HEK293T (cell line): Measurements from ENCODE around the gene ISM2.

Experiments
- ELF4 ChIP-seq: fragments of 450-650 bp; IDR thresholded peaks from 2 replicates; pipeline ENCODE4 v1.6.1; 2017; ENCODE audit warnings: antibody characterized with exemption
- NFRKB ChIP-seq: fragments of 450-650 bp; IDR thresholded peaks from 2 replicates; pipeline ENCODE4 v1.6.1; 2016; ENCODE audit warnings: mild to moderate bottlenecking, moderate library complexity
- SUZ12 ChIP-seq: fragments of 450-650 bp; IDR thresholded peaks from 2 replicates; pipeline ENCODE4 v1.6.1; 2016; ENCODE audit warnings: mild to moderate bottlenecking

DNA sequence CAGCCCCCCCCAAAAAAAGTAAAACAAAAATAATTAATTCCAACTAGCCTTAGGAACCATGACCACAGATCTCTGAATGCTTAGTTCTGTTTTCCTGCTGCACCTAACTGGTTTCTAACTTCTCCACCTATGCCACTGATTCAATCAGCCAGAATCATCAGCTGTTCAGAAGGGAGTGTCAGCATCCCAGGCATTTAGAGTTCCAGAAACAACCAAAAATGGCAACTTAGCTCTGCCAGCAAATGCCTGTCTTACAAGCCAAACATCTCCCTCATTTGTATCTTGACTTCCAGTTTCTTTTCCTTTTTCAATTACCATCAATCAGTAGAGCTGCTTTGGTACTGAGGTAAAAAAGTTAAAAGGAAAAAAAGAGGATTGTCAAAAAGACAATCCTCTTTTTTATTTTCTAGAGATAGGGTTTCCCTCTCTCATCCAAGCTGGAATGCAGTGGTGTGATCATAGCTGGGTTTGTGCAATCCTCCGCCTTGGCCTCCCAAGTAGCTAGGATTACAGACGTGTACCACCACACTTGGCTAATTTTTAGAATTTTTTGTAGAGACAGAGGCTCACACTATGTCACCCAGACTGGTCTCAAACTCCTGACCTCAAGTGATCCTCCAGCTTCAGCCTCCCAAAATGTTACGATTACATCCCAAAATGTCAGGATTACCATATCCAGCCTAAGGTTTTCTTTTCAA lies 45.2 kb upstream of the ISM2 start:
- TF ChIP-seq ELF4 (no peak), NFRKB (no peak), SUZ12 (no peak)
